Measurements from ENCODE around the gene DCP2. TPM values are rescaled to one million over a fixed set of nuclear protein-coding genes. Genes with fewer than 3 reads are reported as not detected.

Gene DCP2
- total and polyA plus RNA-seq, 10 of the 15 experiments (the other 5 are each of a cell fraction or from before 2014, with no cell fraction given): 23.4 to 81.6 (median 47.4) TPM

GRCh38 chr5:113038714-113039113 lies 62.1 kb downstream of the DCP2 start (continued):
- TF ChIP-seq MLLT1 (IDR thresholded peaks at IDR 0.05): no peak
- no peak for TF ChIP-seq NFYB (IDR thresholded peaks at IDR 0.05; ENCODE audit: insufficient read depth, low read depth, low read length)
- TF ChIP-seq ESRRA (IDR thresholded peaks at IDR 0.05; ENCODE audit: low read length): no peak

- Histone ChIP-seq H4K20me1 (ENCODE audit: control insufficient read depth, insufficient read depth) (no peaks in the 10 kb centered on the region), H3K36me3 (ENCODE audit: control insufficient read depth in 2 of 2, insufficient read depth in 2 of 2, low read length in 1 of 2) (no peaks in the 10 kb centered on the region), H2AFZ (ENCODE audit: control insufficient read depth, low read depth, low read length) (no peak overlapping the region), H3K9me3 (replicated peaks; ENCODE audit: control insufficient read depth, insufficient read depth, low read length) (no peaks in the 10 kb centered on the region), H3K4me2 (ENCODE audit: control insufficient read depth, insufficient read depth) (no peak overlapping the region), H3K9ac (ENCODE audit: control insufficient read depth, insufficient read depth, low read length) (no peak overlapping the region), H3K27me3 (replicated peaks in 1 of 2; ENCODE audit: control insufficient read depth in 2 of 2, insufficient read depth in 2 of 2, low read length in 1 of 2) (0 out of 4 replicates have a peak, but pooled peaks cover 0 to 2% of the 10 kb centered on the region in 2 experiments), H3K79me2 (ENCODE audit: control insufficient read depth, insufficient read depth, low read length) (no peaks in the 10 kb centered on the region), H3K4me3 (no peak overlapping the region), H3K4me1 (ENCODE audit: control insufficient read depth, insufficient read depth, low read length) (no peaks in the 10 kb centered on the region), H3K27ac (ENCODE audit: control insufficient read depth, insufficient read depth) (no peak overlapping the region)
- WGBS (ENCODE audit: insufficient coverage, insufficient replicate concordance, low lambda C conversion rate, missing lambda C conversion rate): 70% methylated on average over 14 of the region's 14 CpGs
- no TSS peak for BruUV-seq (replicated peaks)
- SMC1A ChIA-PET (ENCODE audit: uncharacterized antibody, unreplicated experiment): interaction anchor here (0.7 kb wide), 1 partner anchor 45 kb away, joined by 4 read pairs; no protein-coding TSS in a partner anchor
- POLR2A ChIA-PET: no interaction called here
- intact Hi-C loops (cut with micrococcal nuclease; ENCODE audit: unreplicated experiment): no loop called here
- DNase-seq (ENCODE audit: low read depth, low spot score) (no peak), FAIRE-seq (no peak), ATAC-seq (no peak)
- CTCF ChIA-PET: interaction anchor here (1.8 kb wide), 1 partner anchor 43 kb away, joined by 9 read pairs; no protein-coding TSS in a partner anchor
- in situ Hi-C loops (cut with MboI): no loop called here
- RAD21 ChIA-PET (ENCODE audit: unreplicated experiment): no interaction called here
- no peak for TF ChIP-seq EP300 (IDR thresholded peaks at IDR 0.05; ENCODE audit: borderline replicate concordance in 1 of 2, control insufficient read depth in 1 of 2, low read depth in 2 of 2, low read length in 2 of 2)
- TF ChIP-seq ATF2 (IDR thresholded peaks at IDR 0.05; ENCODE audit: low read length): no peak
- TF ChIP-seq MEF2A (IDR thresholded peaks at IDR 0.05; ENCODE audit: insufficient read depth, low read depth, low read length): no peak
- TF ChIP-seq MYC (IDR thresholded peaks at IDR 0.05; ENCODE audit: insufficient read depth, insufficient read length, insufficient replicate concordance, low read length, severe bottlenecking): no peak
These were observed 62.8 kb downstream of the DCP2 start for GRCh38 chr5:113039229-113039933.
